NOMO-1 treated with DMSO at 0.1 percent for 48 hours (cell line): ENCODE data around the gene RAD23A.

Experiments used
- DNase-seq: peaks from one replicate; lab custom pipeline; 2025; ENCODE audit not compliant: unreplicated experiment; lab: John Stamatoyannopoulos, UW

RAD23A gene

GRCh38 chr19:13002166-13002898 is 56.7 kb downstream of the RAD23A start:
- no peak for DNase-seq

- DNase-seq, result no peak
Measured at GRCh38 chr19:13003081-13003480, 57.4 kb downstream of the RAD23A start.
